HEK293T (cell line): ENCODE results near the gene WWTR1.

Experiments used
- FOXK2 ChIP-seq: fragments of 450-650 bp; IDR thresholded peaks from 2 replicates; pipeline ENCODE4 v1.6.1; 2016; ENCODE audit warnings: mild to moderate bottlenecking
- HDGF ChIP-seq: fragments of 450-650 bp; IDR thresholded peaks from 2 replicates; pipeline ENCODE4 v1.6.1; 2017; ENCODE audit warnings: antibody characterized with exemption, borderline replicate concordance
- SUZ12 ChIP-seq: fragments of 450-650 bp; IDR thresholded peaks from 2 replicates; pipeline ENCODE4 v1.6.1; 2016; ENCODE audit warnings: mild to moderate bottlenecking

GRCh38 chr3:149481056-149481455, 176.8 kb downstream of the WWTR1 start:
- TF ChIP-seq FOXK2 (no peak), SUZ12 (no peak), HDGF (no peak)
